LNCAP (cell line): ENCODE data around the gene PRKD1.

Experiments used
- TF ChIP-seq, protein P1 (sequence below): fragments of 450-650 bp; IDR thresholded peaks from 2 replicates; pipeline ENCODE4 v1.5.1; 2017; ENCODE audit warnings: mild to moderate bottlenecking

Gene PRKD1

DNA sequence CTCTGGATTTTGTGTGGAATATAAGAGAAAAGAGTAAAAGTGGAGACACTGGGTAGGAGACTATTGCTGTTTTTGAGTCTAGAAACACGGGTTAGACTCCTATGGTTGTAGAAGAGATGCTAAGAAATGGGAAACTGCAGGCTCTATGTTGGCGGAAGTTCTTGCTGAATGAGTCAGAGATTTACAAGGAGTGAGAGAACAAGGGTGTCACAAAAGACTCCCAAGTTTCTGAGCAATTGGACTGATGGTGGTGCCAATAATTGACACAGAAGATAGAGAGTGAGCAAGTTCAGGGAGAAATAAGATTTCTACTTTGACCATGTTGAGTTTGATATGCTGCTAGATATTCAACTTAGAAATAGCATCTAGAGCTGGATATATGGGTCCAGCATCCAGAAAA is 2.6 kb upstream of the PRKD1 start:
- TF ChIP-seq, protein P1, sequence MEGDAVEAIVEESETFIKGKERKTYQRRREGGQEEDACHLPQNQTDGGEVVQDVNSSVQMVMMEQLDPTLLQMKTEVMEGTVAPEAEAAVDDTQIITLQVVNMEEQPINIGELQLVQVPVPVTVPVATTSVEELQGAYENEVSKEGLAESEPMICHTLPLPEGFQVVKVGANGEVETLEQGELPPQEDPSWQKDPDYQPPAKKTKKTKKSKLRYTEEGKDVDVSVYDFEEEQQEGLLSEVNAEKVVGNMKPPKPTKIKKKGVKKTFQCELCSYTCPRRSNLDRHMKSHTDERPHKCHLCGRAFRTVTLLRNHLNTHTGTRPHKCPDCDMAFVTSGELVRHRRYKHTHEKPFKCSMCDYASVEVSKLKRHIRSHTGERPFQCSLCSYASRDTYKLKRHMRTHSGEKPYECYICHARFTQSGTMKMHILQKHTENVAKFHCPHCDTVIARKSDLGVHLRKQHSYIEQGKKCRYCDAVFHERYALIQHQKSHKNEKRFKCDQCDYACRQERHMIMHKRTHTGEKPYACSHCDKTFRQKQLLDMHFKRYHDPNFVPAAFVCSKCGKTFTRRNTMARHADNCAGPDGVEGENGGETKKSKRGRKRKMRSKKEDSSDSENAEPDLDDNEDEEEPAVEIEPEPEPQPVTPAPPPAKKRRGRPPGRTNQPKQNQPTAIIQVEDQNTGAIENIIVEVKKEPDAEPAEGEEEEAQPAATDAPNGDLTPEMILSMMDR, result no peak

DNA sequence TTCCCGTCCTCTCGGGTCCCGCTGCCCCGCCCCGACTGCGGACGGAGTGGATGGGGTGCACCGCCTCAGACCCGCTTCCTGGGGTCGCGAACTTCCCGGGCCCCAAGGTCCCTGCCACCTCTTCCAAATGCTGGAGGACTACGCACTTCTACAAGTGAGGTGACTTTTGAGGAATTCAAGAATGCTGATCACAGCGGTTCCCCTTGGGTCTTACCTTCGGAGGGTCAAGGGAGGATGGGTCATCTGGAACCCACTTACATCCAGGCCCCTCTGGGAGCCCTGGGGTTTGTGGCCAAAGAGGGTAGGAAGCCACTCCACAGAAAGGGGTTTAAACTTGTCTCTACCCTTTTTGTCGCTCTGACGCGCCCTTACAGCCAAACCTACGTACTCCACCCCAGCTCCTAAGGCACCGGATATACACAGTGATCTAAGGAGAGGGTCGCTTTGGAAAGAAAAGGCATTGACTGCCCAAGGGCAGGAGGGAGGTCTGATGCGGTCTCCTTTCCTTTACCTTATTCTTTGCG is 532 bp upstream of the PRKD1 start:
- TF ChIP-seq, protein P1, result no peak; the same call in 1 of the 2 replicates

DNA sequence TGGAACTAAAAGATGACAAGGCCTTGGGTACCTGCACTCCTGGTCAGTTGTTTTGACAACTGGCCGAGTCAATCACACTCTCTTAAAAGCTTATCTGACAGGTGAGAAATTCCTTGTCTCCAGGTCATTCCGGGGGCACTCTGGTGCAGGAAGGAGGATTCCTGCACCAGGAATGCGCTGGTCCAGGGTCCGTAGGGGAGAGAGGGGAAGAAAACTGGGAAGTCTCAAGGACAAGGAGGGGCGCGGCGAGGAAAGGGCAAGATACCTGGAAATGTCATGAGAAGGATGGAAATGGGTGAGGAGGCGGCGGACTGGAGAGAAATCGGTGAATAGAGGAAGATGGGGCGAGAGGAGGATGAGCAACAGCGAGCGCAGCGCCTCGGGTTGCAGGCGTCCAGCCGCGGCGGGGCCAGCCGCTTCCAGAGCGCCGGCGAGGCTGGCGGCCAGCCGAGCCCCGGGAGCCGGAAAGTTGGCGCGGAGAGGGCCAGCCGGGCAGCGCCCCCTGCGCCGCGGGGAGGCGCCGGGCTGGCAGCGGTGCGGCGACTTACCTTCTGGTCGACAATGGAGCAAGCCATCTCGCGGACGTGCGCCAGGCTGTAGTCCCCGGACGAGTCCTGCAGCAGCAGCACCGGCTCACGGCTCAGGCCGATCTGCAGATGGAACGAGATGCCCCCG is 809 bp downstream of the PRKD1 start:
- TF ChIP-seq, protein P1, result peak; percentile 45; the same call in 1 of the 2 replicates

DNA sequence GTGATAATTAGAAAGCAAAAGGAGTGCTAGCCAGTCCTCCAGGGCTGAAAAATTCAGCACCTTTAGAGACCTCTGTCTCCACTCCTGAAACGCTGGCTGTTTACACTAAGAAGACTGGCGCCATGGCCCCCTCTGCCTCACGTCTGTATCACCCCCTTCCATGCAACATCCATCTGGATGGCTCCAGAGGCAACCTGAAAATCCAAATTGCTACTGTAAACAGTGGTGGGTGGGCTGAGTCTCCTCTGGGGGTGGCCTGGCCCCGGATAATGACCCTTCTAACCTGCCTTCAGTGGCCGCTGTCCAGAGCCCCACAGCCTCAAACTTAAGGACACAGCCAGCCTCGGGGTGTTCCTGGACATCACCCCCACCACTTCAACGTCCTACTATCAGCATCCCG is 1.4 kb downstream of the PRKD1 start:
- TF ChIP-seq, protein P1, result no peak

DNA sequence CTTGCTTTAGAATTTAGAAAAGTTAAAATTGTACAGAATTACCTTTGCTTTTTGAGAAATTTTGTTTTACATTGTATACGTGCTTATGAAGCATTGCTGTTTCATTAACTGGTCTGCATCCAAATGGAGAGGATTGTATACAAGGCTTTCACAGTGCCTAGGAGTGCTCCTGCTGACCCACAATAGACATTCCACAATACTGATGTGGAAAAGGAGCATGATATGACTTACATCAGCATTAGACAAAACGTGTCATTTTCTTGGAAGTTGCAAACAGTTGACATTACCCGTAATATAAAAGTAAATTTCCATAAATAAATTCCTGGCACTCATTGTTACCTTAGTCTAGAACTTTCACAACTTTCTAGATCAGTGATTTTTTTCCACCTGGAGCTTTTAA is 1.9 kb downstream of the PRKD1 start:
- TF ChIP-seq, protein P1, result no peak

DNA sequence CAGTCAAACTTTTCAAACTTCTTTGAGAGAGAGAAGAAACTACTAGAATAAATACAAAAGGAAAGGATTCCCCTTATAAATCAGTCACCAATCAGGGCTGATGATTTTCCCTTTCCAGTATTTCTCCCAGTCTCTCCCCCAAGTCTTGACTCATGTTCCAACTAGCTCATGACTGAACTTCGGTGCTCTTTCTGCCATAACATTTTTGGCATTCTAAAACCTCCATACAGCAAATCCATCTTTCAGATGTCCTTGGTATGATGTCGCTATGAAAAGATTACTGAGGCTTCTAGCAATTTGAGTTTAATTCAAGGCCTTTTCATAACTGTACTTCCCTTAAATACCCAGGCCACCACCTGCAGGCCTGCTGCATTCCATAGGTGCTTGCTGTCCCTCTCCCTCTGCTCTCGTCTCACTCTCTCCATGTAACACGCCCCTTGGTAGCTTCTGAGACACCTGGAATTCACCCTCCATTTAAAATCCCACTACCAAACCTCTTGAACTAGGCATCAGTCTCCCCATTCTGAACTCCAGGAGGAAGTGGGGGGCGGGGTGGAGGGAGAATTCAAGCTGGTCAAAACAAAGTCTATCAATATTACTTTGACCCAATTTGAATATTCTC is 2.4 kb downstream of the PRKD1 start:
- TF ChIP-seq, protein P1, result no peak

DNA sequence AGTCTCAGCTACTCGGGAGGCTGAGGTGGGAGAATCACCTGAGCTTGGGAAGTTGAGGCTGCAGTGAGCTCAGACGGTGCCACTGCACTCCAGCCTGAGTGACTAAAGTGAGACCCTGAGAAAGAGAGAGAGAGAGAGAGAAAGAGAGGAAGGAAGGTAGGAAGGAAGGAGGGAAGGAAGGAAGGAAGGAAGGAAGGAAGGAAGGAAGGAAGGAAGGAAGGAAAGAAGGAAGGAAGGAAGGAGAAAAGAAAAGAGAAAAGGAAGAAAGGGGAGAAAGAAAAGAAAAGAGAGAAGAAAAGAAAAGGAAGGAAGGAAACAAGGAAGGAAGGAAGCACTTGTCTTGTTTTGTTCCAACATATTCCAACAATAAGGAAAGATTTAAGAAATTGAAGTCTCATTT is 7.8 kb downstream of the PRKD1 start:
- TF ChIP-seq, protein P1, result no peak
